Activated CD8-positive, alpha-beta memory T cell treated with anti-CD3 and anti-CD28 coated beads, Interleukin-2, amount 50 U/mL, for 24 hours (primary cell): ENCODE data around the gene TRIM26.
"Not testable (repeated sequence)": the region's sequence is repeated elsewhere in the genome, so short reads cannot be mapped to it uniquely, and the experiment has no call there.

Source experiments
- DNase-seq: peaks from one replicate; pipeline ENCODE4 v3.0.0-alpha.2; 2020; ENCODE audit errors: extremely low read depth

Gene TRIM26

DNA sequence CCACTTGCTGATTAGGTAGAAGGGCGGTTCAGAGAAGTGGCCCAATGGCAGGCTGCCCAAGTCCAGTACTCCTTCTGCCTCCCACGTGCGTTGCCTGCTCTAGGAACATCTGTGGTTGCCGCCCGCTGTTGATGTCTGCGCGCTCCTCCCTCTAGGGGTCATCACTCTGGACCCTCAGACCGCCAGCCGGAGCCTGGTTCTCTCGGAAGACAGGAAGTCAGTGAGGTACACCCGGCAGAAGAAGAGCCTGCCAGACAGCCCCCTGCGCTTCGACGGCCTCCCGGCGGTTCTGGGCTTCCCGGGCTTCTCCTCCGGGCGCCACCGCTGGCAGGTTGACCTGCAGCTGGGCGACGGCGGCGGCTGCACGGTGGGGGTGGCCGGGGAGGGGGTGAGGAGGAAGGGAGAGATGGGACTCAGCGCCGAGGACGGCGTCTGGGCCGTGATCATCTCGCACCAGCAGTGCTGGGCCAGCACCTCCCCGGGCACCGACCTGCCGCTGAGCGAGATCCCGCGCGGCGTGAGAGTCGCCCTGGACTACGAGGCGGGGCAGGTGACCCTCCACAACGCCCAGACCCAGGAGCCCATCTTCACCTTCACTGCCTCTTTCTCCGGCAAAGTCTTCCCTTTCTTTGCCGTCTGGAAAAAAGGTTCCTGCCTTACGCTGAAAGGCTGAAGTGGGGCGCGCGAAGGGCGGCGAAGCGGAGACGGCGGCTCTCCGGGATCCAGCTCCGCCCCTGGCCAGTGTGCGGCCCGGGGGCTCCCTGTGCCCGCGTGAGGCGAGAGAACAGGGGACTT is 41.3 kb downstream of the TRIM26 start:
- DNase-seq = no peak

DNA sequence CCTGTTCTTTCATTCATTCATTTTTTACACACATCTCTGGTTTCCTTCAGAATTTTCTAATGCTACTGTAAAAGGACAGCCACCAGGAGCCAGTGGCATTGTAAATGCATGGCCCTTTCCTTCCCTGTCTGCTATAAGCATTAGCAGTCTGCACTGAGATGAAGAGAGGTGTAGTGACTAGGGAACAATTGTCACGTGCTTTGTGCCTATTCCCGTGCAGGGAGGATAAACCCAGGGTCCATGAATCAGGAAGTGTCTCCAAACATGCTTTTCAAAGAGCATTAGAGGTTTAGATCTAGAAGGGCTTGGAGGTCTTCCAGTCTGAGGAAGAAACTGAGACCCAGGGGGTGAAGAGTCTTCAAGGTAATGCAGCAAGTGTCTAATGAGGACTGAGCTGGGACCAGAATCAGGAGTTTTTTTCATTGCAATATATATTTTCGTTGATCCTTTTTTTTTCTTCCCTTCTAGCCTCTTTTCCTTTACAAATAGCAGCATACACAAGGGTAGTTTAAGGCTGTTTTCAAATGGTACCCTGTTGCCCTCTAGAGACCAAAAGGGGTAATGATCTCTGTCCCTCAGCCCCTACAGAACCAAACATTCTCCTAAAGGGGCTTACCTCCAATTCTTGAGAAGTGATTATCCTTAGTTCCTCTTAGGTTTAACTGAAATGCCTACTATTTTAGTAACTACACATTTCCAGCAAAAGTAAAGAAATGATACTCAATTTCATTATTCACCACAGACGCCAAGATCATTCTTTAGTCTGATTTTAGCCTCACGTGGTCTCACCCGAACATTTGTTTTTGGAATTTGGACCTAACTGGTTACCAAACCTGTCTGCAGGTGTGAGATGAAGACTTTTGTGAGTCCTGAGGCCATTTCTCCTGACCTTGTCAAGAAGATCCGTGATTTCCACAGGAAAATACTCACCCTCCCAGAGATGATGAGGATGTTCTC is 43.3 kb downstream of the TRIM26 start:
- DNase-seq = no peak

DNA sequence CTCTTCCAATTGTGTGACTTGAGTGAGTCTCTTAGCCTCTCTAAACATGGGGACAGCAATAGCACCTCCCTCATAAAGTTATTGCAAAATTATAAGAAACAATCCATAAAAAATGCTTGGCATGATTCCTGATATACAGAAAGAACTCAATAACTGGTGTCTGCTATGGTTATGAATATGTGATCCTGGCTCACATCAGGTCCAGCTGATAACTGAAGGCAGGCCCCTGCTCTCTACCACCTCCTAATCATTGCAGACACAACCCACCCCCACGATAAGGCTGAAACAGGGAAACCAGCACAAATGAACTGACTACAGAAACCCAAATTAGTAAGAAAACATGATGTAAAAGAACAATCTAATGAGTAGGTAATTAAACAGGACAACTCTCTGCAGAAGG is 44.5 kb downstream of the TRIM26 start:
- DNase-seq = no peak

DNA sequence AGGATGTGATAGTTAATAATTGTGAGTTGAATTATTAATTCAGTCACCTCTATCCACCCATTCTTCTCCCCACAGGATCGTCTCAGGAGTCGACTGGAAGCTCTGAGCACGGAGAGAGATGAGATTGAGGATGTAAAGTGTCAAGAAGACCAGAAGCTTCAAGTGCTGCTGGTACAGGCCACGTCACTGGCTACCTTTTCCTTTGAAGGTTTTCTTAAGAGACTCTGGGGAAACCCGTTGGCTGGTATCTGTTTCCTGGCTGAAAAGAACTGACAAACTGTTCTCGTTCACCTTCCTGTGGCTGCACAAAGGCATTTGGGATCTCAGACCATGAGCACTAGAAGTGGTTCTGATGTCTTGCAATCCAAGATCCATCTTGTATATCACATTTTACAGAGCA is 46.1 kb downstream of the TRIM26 start:
- no peak for DNase-seq

DNA sequence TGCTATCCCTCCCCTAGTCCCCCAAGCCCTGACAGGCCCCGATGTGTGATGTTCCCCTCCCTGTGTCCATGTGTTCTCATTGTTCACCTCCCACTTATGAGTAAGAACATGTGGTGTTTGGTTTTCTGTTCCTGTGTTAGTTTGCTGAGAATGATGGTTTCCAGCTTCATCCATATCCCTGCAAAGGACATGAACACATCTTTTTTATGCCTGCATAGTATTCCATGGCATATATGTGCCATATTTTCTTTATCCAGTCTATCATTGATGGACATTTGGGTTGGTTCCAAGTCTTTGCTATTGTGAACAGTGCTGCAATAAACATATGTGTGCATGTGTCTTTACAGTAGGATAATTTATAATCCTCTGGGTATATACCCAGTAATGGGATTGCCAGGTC is 48.0 kb downstream of the TRIM26 start:
- not testable (repeated sequence) for DNase-seq

DNA sequence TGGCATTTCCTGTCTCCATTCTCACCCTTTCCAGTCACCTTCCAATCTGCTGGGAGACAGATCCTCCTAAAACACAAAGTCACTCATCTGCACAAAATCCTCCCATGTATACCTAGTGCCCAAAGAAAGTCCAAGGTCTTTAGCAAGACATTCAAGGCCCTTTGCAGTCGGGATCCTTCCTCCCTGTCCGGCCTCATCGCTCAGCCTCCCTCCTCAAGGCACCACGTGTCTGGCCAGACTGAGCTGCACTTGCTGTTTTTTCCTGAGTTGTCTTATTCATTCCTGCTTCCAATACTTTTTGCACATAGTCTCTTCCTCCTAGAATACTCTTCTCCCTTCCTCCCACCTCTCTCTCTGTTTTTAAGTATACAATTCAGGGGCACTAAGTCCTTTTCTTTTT is 48.5 kb downstream of the TRIM26 start:
- DNase-seq = no peak

DNA sequence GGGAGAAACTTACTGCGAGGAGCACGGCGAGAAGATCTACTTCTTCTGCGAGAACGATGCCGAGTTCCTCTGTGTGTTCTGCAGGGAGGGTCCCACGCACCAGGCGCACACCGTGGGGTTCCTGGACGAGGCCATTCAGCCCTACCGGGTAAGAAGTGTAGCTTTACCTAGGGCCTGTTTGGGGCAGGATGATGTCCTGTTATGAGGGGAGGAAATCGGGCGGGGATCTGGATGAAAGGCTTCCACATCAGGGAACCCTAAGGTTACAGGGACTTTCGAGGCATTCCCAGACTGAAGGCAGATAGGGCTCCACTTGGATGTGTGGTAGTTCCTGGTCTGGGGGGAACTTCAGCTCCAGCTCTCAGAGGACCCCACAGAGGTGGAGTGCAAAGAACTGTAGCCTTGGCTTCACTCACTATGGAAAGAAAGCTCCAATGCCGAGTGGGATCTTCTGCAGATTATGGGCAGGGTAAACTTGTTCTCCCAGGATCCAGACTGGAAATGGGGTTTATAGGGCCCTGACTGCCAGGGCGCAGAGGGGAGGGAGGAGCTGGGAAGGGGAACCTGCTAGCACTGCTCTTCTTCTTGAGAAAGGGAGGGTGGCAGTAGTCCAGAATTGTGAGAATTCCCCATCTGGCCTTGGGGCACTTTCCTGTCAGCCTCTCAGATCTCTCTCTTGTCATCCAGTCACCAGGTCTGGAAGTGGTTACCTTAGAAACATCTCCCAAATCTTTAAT is 49.1 kb downstream of the TRIM26 start:
- no peak for DNase-seq

DNA sequence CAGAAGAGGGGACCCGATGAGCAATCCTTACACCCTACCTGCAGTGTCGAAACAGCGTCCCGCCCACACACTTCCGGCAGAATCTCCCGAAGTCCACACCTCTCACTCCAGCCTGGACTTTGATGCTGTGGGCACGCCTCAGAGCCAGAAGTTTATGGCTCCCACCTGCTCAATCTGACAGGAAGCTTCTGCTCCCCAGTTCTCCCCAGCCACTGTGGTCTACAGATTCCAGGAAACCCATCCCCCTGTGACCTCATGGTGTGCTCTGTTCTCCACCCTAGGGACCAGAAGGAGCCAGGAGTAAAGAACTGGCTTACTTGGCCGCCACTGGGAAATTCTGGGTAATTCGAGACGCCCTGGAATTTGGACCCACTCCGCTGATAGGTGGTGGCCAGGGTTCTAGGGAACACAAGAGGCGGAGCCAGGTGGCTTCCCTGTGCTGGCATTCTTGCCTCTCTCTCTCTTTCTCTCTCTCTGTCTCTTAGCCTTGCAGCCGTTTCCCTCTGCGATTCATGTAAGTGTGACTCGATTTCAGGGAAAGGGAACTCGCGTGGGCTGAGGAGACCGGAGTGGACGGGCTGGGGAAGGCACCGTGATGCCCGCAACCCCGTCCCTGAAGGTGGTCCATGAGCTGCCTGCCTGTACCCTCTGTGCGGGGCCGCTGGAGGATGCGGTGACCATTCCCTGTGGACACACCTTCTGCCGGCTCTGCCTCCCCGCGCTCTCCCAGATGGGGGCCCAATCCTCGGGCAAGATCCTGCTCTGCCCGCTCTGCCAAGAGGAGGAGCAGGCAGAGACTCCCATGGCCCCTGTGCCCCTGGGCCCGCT is 49.9 kb downstream of the TRIM26 start, which contains the start of gene TRIM15:
Gene TRIM15 (plus strand): TSS at position 457 of the 828 bp plus-strand sequence. CDS start 139 bp downstream, at position 596.
- no peak for DNase-seq

DNA sequence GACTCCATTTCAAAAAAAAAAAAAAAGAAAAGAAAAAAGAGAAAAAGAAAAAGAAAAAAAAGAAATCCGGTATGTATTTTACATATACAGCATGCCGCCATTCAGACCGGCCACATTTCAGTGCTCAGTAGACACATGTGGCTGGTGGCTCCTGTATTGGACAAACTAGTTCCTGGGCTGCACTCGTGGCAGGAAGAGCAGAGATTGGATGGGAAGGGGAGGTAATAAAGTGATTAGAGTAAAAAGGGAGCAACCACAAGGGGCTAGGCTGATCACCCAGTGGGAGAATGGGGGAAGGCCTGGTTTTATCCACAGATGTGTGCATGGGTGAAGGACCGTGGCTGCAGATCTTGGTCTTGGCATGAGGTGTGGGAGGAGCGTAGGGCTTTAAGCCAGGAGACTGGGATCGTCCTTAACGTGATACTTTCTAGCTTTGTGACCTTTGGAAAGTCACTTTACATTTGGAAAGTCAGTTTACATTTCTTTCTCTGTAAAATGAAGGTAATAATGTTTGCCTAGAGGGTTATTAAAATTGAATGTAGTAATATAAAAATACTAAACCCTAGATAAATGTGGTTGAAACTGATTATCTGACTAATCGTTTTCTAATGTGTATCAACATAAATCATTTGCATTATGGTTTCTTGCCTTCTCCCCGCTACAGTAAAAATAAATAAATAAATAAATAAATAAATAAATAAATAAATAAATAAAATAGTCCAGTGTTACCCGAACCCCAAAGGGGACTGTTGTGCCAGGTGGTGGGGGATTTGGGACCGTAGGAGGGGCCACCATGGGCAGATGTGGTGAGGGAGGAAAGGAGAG is 50.7 kb downstream of the TRIM26 start:
- DNase-seq = no peak

DNA sequence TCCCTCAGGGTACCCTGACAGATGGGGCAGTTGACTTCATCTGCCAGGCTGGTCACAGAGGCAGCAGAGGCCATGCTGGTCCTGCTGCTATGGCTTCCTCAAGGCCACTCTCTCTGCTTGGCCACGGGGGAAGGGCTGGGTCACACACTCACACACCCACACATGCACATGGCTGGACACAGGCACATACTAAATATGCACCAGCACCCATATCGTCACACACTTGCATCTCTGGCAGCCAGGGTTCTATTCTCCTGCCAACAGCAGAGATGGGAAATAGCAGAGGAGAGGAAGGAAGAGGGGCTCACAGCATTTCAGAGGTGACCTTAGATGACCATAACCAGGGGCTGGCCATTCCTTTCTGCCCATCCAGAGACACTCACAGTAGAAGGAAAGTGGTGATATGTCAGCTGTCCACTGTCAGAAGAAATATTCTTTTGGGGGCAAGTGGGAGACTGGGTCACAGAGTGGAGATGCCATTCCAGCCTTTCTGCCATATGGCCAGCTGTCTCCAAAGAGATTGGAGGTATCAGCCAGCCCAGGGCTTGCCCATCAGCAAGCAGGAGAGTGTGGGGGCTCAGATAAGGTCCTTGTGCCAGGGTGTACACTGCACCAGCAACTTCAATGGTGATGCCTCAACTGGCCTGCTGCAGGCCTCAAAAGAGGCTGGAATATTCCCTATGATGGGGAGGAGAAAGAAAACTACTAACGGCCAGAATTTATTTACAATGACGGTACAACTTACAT is 52.2 kb downstream of the TRIM26 start, which contains the start of gene TRIM10:
Gene TRIM10 (minus strand): TSS at position 427 of the 747 bp plus-strand sequence. CDS start 353 bp downstream, at position 74.
- DNase-seq = no peak

DNA sequence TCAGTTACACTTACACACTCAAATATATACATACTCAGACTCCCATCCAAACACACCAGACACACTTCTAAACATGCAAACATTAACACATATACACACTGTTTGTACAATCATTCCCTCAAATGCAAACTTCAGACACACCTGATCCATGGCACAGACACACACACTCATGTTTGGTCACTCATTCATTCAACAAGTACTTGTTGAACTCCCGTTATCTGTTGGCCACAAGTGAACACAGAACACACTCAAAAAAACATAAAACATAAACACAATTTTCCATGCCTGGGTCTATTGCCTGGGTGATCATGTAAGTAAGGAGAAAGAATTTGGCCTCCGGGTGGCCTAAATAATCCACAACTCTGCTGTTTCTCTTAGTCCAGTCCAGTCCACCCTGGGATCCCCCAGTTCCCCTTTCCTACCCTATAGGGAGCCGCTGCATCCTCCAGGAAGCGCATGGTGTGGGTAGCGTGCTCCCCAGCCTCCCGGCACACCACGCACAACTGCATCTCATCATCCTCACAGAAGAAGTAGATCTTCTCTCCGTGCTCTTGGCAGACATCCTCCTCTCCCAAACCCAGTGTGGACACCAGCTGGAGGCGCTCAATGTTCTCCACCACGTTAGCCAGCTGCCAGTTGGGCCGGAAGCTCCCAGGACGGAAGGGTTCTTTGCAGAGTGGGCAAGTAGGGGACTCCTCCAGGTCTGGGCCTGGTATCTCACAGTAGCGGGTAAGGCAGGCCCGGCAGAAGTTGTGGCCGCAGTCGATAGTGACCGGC is 53.0 kb downstream of the TRIM26 start:
- DNase-seq = no peak

DNA sequence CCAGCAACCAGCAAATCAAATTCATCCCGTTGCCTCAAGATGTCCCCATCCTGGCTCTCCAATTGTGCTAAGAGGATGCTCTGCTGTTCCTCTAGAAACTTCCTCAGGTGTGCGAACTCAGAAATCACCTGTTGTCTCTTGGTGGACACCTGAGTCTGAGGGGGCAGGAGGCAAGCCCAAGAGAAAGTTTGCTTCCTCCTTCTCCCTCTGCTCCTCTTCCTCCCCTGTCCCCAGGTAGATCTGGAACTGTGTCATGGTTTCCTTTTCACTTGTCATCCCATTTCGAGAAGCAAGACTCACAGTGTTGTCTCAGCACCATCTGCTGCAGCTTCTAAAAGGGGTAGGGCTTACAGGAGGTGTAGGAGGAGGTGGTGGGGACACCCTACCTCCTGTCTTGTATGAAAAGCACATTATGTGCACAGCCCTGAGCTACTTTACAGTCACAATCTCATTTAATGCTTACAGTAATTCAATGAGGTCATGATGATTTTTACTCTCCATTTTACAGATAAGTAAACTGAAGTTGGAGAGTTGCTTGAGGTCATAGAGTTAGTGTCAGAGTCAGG is 54.6 kb downstream of the TRIM26 start:
- DNase-seq = no peak

DNA sequence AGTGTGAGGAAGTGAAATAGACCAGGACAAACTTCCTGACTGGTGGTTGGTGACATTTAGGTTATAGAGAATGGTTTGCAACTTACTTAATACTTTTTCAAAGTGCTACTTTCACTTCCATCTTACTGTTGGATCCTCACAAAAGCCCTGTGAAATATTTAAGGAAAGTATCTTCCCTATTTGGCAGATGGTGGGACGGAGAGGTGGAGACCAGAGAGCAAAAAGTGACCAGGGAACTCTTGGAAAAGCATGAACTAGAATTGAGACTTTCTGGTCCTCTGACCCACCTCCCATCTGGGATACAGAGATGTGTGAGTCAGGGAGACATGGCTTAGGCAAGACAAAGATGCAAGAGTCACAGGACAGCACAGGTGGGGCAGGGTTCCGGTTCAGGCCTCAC is 55.2 kb downstream of the TRIM26 start:
- DNase-seq = no peak

DNA sequence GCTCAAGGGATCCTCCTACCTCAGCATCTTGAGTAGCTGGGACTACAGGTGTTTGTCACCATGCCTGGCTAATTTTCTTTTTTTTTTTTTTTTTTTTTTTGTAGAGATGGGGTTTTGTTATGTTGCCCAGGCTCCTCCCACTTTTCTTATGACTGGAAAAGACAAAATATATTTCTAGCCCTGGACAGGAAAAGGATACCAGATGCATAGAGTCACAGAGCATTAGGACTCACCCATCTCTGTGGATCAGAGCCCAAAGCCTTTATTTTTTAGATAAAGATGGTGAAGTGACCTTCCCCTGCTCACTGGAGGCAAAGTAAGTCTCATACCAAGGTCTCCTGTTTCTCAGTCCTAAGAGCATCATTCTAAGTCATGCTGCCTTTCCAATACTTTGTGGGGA is 55.6 kb downstream of the TRIM26 start:
- no peak for DNase-seq

DNA sequence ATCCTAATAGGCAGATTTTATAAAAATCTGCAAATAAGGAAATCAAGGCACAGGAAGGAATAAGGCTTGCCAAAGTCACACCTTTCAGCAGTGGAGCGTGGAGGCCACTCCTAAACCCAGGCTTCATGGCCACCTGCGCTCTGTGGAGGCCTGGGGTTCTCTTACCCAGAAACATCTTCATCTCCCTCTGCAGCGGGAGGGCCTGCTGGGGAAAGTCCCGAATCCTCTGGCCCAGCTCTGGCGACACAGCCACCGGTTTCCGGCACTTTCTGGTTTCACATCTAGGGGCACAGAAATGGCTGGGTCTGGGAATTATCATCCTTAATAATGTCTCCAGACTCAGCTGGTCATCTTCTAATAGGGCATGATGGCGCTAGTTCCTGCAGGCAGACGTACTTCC is 56.4 kb downstream of the TRIM26 start:
- DNase-seq = no peak

DNA sequence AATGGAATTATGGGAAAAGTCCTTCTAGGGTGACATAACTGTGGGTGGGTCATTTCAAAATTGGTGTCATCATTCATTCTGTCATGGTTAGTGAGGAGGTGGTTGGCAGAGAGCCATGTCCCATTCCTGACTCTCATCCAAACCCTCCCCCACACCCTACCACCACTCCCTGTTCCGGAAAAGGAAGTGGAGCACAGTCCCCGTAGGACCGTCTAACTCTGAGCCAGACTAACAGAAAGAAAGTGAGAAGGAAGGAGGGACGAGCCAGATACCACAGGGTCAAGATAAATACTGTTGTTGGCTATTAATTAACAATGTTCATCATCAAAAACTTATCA is 57.0 kb downstream of the TRIM26 start:
- DNase-seq = no peak

DNA sequence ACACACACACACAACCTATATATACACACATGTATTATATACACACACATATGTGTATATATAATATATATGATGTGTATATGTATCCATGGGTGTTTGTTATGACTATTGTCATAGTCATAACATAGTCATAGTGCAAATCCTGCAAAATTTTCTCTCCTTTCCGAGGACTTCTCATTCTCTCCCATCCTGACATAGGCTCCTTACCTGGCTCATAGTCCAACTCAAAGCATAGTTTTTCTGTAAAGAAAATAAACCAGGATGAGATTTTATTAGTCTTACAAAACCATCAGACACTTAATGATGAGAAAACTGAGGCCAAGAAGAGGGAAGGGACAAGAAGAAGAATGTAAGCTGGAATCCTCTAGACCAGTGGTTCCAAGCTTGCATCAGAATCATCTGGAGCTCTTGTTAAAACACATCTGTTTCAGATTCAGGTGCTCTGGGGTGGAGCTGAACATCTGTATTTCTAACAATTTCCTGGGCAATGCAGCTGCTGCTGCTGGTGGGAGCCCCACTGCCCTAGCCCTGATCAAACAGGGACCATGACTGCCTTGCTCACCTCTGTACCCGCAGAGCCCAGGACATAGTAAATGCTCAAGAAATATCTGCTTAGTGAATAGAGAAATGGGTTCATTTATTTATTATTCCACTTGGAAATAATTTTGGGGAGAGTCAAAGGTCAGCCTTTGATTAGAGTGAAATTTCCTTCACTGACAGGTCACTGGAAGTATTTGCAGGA is 57.5 kb downstream of the TRIM26 start:
- DNase-seq = no peak
